SKM-1 (cell line): Measurements from ENCODE around the gene PPP1R9A.

Source experiments
- DNase-seq: peaks from one replicate; lab custom pipeline; 2025; ENCODE audit not compliant: unreplicated experiment; lab: John Stamatoyannopoulos, UW

Gene PPP1R9A

GRCh38 chr7:95026421-95027072 lies 119.2 kb downstream of the PPP1R9A start:
- no peak for DNase-seq

GRCh38 chr7:95027234-95027872 lies 120.0 kb downstream of the PPP1R9A start:
- no peak for DNase-seq

- no peak for DNase-seq
Measured at GRCh38 chr7:95028683-95029082, 121.3 kb downstream of the PPP1R9A start.

GRCh38 chr7:95035295-95035694 lies 127.9 kb downstream of the PPP1R9A start:
- DNase-seq: no peak

- DNase-seq: no peak
Measured at GRCh38 chr7:95041031-95041430, 133.6 kb downstream of the PPP1R9A start.

GRCh38 chr7:95045236-95045923 lies 138.0 kb downstream of the PPP1R9A start:
- no peak for DNase-seq

- DNase-seq: no peak
Measured at GRCh38 chr7:95046494-95047240, 139.3 kb downstream of the PPP1R9A start.

GRCh38 chr7:95047291-95047690 lies 139.9 kb downstream of the PPP1R9A start:
- DNase-seq: no peak

GRCh38 chr7:95052566-95053094 lies 145.2 kb downstream of the PPP1R9A start:
- DNase-seq: no peak

- no peak for DNase-seq
Measured at GRCh38 chr7:95054386-95054785, 147.0 kb downstream of the PPP1R9A start.

GRCh38 chr7:95055295-95055694 lies 147.9 kb downstream of the PPP1R9A start:
- DNase-seq: no peak

GRCh38 chr7:95056107-95056739 lies 148.8 kb downstream of the PPP1R9A start:
- no peak for DNase-seq

GRCh38 chr7:95056901-95057300 lies 149.5 kb downstream of the PPP1R9A start:
- DNase-seq: no peak

GRCh38 chr7:95059842-95060313 lies 152.5 kb downstream of the PPP1R9A start:
- no peak for DNase-seq

- DNase-seq: no peak
Measured at GRCh38 chr7:95062901-95063300, 155.5 kb downstream of the PPP1R9A start.

- DNase-seq: no peak
Measured at GRCh38 chr7:95066737-95067530, 159.5 kb downstream of the PPP1R9A start.

GRCh38 chr7:95088536-95089215 lies 181.3 kb downstream of the PPP1R9A start:
- DNase-seq: no peak

GRCh38 chr7:95089414-95090315 lies 182.3 kb downstream of the PPP1R9A start:
- DNase-seq: no peak
